Forelimb muscle (tissue), 1 donor: ENCODE results near the gene IL34. TPM values are rescaled to one million over a fixed set of nuclear protein-coding genes. Genes with fewer than 3 reads are reported as not detected.
"Not testable (repeated sequence)": the region's sequence is repeated elsewhere in the genome, so short reads cannot be mapped to it uniquely, and the experiment has no call there.

ENCODE experiments used
- DNase-seq: peaks from one replicate; pipeline ENCODE4 v3.0.0-alpha.2; 2013; ENCODE audit warnings: low read depth
- polyA plus RNA-seq: library from polyadenylated mRNA; unstranded; fragments of 120-200 nt; gene quantifications from one replicate; pipeline ENCODE4 v1.2.1, GENCODE V29; 2013; ENCODE audit not compliant: insufficient read length

The IL34 gene
- 5.0 TPM for polyA plus RNA-seq

DNA sequence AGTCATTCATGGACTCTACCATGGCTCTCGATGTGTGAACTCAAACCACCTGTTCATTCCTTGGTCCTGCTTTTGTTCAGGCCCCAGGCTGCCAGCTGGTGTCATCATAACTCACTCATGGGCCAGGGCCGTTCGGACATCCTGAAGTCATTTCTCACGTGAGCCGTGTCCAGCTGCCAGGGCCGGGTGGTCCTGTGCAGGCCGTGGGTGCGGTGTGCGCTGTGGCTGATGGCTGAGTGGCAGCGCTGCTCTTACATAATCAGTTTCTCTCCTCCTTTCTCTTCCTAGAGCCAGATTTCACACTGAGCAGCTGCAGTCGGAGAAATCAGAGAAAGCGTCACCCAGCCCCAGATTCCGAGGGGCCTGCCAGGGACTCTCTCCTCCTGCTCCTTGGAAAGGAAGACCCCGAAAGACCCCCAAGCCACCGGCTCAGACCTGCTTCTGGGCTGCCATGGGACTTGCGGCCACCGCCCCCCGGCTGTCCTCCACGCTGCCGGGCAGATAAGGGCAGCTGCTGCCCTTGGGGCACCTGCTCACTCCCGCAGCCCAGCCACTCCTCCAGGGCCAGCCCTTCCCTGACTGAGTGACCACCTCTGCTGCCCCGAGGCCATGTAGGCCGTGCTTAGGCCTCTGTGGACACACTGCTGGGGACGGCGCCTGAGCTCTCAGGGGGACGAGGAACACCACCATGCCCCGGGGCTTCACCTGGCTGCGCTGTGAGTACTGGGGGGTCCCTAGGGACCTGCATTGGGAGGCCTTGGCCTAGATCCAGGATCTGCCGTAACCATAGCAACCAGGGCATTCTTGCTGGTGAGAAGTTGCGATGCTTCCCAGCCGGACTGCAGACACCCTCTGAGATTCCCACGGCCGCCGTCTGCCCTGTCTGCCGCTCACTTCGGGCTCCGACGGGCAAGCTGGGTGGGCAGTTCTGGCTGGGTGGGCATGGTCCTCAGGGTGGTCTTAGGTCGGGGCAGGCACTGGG lies at the start of gene IL34:
Gene IL34 (plus strand): TSS at position 300 of the 982 bp plus-strand sequence. CDS start 389 bp downstream, at position 689.
- no peak for DNase-seq

DNA sequence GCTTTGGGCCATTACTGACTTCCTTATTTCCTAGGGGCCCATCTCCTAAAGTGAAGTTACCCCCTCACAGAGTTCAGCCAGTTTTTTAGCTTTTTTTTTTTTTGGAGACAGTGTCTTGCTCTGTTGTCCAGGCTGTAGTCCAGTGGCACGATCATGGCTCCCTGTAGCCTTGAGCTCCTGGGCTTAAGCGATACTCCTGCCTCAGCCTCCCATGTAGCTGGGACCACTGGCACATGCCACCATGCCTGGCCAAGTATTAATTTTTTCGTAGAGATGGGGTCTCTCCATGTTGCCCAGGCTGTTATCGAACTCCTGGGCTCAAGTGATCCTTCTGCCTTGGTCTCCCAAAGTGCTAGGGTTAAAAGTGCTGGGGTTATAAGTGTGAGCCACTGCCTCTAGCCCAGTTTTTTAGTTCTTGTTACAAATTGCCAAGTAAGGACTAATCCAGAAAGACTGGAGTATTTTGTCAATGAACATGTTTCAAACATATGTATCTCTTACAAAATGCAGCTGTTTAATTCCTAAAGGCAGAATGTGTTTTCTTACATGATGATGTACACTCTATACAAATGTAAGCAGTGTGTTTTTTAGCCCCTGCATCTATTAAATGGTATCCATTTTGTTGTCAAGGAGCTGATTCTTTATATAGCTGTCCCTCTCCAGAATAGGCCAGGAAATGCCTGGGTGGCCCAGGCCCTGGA lies 49.1 kb upstream of the IL34 start:
- no peak for DNase-seq

DNA sequence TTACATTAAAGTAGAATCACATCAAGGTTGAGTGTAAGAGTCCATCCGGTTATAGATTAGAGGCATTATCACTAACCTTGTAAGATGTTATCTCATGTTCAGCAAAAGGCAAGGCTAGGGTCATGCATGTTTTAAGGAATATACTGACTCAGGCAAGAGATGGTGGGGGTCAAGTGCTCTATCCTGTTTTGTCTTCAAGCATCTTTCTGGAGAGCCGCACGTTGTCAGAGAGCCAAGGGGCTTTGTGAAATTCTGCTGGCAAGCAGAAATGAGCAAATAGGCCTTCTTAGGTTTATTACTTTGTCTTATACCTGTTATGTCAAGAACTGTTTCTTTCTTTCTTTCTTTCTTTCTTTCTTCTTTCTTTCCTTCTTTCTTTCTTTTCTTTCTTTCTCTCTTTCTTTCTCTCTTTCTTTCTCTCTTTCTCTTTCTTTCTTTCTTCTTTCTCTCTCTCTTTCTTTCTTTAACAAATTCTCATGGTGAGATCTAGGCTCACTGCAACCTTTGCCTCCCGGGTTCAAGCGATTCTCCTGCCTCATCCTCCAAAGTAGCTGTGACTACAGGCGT lies 47.3 kb upstream of the IL34 start:
- no peak for DNase-seq

DNA sequence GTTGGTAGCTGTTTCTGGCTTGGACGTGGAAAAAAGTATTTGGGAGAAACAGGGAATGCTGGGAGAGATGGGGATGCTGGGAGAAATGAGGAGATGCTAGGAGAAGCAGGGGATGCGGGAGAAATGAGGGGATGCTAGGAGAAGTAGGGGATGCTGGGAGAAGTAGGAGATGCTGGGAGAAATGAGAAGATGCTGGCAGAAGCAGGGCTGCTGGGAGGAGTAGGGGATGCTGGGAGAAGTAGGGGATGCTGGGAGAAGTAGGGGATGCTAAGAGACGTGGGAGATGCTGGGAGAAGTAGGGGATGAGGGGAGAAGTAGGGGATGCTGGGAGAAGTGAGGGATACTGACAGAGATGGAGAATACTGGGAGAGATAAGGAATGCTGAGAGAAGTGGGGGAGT lies 45.6 kb upstream of the IL34 start:
- DNase-seq, result no peak

DNA sequence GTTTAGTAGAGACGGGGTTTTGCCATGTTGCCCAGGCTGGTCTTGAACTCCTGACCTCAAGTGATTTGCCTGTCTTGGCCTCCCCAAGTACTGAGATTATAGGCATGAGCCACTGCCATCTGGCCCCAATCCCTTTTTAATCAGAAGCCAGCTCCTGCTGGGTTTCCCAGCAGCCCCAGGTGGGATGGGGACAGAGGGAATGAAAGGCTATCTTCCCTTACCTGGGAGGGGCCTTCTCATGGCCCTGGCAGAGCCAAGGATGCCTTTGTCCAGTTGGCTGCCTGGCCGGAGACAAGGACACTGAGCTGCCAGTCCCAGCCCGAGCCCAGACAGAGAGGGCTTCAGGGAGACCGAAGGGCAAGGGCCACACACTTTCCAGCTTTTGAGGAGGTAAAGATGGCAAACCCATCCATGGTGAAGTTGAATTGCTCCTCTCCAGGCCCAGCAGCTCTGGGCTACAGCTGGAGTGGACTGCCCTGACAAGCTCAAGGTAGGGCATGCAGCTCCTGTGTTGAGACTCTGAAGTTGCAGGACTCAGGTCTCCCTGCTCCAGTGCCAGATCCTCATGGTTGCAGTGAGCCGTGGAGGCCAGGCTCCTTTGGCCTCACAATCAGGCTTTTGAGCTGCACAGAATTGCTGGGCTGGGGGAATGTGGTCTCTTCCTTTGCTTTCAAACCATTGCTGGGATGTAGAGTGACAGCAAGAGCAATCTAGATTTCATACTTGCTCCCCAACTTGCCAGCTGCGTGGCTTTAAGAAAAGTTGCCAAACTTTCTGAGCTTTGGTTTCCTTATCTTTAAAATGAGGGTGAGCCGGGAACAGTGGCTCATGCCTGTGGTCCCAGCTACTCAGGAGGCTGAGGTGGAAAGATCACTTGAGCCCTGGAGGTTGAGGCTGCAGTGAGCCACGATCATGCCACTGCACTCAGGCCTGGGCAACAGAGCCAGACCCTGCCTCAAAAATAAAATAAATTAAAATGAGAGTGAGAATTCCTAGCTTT lies 44.5 kb upstream of the IL34 start:
- no peak for DNase-seq

DNA sequence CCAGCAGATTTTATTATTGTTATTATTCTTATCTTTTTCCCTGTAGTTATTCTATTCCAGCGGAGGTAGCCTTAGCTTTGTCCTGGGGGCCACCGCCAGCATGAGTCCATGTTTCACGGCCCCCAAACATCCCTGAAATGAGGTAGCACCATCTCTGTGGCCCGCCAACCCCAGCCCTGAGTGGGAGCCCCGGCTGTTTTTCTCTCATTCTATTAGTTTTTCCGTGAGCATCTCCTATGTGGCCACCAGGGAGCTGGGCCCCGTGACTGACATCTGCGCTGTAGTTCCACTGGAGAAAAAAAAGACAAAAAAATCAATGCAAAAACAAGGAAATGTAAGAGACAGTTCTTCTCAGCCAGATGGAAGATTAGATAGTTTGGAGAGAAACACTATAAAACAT lies 43.5 kb upstream of the IL34 start:
- DNase-seq, result no peak

DNA sequence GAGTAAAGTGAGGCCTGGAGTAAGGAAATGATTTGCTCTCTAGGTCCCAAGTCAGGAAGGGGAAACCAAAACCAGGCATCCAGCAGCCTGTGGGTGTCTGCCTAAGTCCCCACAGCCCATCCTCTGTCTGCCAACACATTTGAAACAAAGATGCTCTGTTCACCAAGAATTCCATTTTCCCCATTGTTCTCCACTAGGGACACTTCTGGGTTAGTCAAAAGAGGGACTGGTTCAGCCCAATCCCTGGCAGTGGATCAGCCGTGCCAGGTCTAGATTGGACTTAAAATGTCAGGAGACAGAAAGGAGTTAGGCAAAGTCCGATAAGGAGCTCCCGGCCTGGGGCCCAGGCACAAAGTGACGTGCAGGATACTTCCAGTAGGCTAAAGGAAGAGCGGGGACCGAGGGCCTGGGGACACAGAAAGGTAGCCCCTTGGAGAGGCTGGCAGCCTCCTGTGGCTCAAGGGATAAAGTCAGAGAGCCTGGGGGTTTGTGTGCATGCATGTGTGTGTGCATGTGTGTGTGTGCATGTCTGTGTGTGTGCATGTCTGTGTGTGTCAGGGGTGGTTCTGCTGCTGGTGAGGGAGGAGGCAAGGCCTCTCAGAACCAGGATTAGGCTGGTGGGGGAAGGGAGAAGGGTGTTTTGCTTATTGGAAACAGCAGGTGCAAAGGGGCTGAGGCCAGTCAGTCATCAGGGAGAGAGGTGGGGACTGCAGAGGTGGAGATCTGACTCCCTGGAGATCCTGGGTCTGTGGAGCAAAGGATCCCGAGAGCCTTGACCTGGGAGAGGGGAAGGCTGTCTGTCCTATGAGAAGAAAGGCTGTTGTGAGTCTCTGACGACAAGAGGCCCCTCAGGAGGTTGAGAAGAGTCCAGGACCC lies 41.7 kb upstream of the IL34 start:
- no peak for DNase-seq

DNA sequence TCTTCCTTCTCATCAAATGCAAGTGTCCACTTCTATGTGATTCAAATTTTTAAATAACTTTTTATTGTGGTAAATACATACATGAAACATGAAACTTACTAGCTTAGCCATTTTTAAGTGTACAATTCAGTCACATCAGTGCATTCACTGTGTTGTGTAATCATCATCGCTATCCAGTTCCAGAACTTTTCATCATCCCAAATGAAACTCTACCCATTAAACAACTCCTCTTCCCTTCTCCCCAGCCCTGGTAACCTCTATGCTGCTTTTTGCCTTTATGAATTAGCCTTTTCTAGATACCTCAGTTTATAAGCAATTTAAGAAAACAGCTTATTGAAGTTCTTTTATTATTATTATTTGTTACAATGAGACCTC lies 41.1 kb upstream of the IL34 start:
- DNase-seq, result no peak

DNA sequence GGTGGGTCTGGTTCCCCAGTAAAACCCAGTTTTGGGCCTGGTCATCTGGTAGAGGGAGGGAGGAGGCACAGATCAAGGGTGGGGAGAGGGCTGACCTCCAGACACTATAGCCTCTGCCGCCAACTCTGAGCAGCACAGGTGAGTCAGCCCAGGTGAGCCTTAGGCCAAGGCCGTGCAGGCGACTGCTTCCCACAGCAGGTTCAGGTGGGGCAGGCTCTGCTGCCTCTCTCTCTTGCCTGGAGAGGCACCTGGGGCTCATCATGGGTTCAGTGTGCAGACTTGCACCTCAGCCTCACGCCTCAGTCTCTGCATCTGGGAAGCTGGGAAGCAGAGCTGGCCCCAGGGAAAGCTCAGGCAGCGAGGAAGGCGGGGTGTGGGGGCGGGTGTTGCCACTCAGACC lies 37.8 kb upstream of the IL34 start:
- DNase-seq, result no peak

GRCh38 chr16:70610273-70611223 lies 35.8 kb upstream of the IL34 start:
- DNase-seq, result no peak

GRCh38 chr16:70611224-70611598 lies 35.1 kb upstream of the IL34 start:
- no peak for DNase-seq

- no peak for DNase-seq
Observed at GRCh38 chr16:70611785-70612303, 34.5 kb upstream of the IL34 start.

GRCh38 chr16:70612931-70613330 lies 33.4 kb upstream of the IL34 start:
- DNase-seq, result no peak

DNA sequence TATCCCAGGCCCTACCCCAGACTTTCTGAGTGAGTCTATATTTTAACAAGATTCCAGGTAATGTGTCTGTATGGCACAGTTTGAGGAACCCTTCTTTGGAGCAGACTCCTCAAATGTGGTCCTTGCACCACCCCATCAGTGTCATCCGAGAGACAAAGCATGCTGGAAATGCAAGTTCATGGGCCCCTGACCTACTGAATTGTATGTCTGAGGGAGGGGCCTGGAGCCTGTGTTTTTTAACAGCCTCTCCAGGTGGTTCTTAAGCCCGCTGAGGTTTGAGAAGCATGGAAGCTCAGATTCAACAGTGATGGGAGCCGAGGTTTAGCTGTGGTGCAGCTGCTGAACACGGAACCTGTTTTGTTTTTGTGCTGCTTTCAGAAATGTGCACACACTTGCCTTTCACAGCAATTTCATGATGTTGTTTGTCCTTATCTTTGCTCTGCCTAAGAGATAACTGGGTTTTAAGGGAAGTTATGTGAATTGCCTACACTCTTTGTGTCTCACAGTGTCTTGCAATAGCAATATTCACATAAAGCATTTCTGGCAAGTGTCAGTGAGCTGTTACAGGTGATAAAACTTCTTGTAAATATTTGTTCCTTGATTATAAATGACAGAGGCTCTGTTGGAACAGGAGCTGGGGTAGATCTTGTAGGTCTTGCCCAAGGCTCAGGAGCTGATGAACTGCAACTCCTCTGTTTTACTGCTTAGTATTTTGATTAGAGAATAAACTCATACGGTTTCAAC lies 32.0 kb upstream of the IL34 start:
- DNase-seq, result no peak

- no peak for DNase-seq
Observed at GRCh38 chr16:70615945-70616344, 30.4 kb upstream of the IL34 start.

DNA sequence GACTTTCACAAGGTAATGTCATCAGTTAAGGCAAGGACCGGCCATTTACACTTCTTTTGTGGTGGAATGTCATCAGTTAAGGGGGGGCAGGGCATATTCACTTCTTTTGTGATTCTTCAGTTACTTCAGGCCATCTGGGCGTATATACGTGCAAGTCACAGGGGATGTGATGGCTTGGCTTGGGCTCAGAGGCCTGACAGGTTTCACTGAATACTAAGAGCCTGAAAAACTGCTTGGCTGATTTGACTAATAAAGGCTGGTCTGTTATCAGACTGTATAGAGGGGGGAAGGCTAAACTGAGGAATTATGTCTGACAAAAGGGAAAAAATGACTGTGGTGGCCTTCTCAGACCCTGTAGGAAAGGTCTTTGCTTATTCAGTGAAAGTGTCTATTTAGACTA lies 24.5 kb upstream of the IL34 start:
- not testable (repeated sequence) for DNase-seq

GRCh38 chr16:70627696-70628095 lies 18.7 kb upstream of the IL34 start:
- DNase-seq, result no peak
